T47D (cell line): ENCODE measurements around the gene LYRM2.
A peak's percentile ranks its signal among the peaks of the same experiment; 100 is the strongest.

ENCODE experiments used
- DNase-seq, 2 experiments: peaks; one replicate each; pipeline versions ENCODE4 v3.0.0 to v3.0.0-alpha.2; 2011 to 2012; ENCODE audit warnings: low read depth in 1 of 2, low spot score in 1 of 2
- JUND ChIP-seq: IDR thresholded peaks from 2 replicates; pipeline ENCODE4 v1.6.1; 2012; ENCODE audit warnings: low read depth
- in situ Hi-C: cut with HindIII; loops from 2 replicates; pipeline ENCODE4 v1.10.0; 2016; ENCODE audit warnings: low sequenced_read_pairs, low pct_unique_long_range_greater_than_20kb

LYRM2 gene

GRCh38 chr6:89574910-89575561 is 63.5 kb downstream of the LYRM2 start:
- DNase-seq: peak in 1 of 2 experiments; percentile 39
- TF ChIP-seq JUND: no peak
- in situ Hi-C loops: no loop called here

- in situ Hi-C loops: no loop called here
Observed at GRCh38 chr6:89567630-89568390, 70.7 kb downstream of the LYRM2 start.

GRCh38 chr6:89566930-89567629 is 71.5 kb downstream of the LYRM2 start:
- no peak for TF ChIP-seq JUND
- DNase-seq: no peak
- in situ Hi-C loops: no loop called here

More at GRCh38 chr6:89567630-89568390, 70.7 kb downstream of the LYRM2 start:
- TF ChIP-seq JUND: no peak
- no peak for DNase-seq

- DNase-seq: no peak
- in situ Hi-C loops: no loop called here
- TF ChIP-seq JUND: no peak
Observed at GRCh38 chr6:89566008-89566800, 72.3 kb downstream of the LYRM2 start.

- in situ Hi-C loops: no loop called here
Observed at GRCh38 chr6:89564752-89565427, 73.7 kb downstream of the LYRM2 start.

GRCh38 chr6:89563866-89564265 is 74.7 kb downstream of the LYRM2 start:
- no peak for TF ChIP-seq JUND
- in situ Hi-C loops: no loop called here
- no peak for DNase-seq

More at GRCh38 chr6:89564752-89565427, 73.7 kb downstream of the LYRM2 start:
- no peak for DNase-seq
- no peak for TF ChIP-seq JUND

- in situ Hi-C loops: no loop called here
- no peak for DNase-seq
- no peak for TF ChIP-seq JUND
Observed at GRCh38 chr6:89562093-89562973, 76.2 kb downstream of the LYRM2 start.

DNA sequence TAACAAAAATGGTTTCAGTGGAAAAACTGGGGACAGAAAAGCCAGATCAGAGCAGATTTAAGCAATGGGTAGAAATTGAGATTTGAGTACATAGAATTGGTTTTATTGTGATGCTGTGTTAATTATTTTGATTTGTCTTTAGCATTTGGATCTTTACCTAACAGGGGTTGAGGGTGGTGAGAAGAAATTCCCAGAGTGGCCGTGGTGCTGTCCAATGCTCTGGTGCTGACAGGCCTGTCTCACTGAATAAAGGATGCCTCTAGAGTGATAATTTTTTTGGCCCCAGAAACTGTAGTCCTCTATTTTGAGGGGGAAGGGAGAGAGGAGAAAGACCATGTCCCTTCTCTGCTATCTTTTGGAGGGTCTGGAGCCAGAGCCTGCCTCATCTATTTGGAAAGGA is 79.1 kb downstream of the LYRM2 start:
- TF ChIP-seq JUND: no peak
- in situ Hi-C loops: no loop called here

GRCh38 chr6:89555806-89556205 is 82.7 kb downstream of the LYRM2 start:
- no peak for TF ChIP-seq JUND
- no peak for DNase-seq
- in situ Hi-C loops: no loop called here

More for the DNA sequence above, 79.1 kb downstream of the LYRM2 start:
- peak in 1 of 2 experiments; percentile 36 for DNase-seq

- TF ChIP-seq JUND: no peak
- DNase-seq: no peak
- in situ Hi-C loops: no loop called here
Observed at GRCh38 chr6:89555031-89555430, 83.5 kb downstream of the LYRM2 start.

GRCh38 chr6:89554106-89554505 is 84.4 kb downstream of the LYRM2 start:
- no peak for TF ChIP-seq JUND
- no peak for DNase-seq
- in situ Hi-C loops: no loop called here
